HG02970 (cell line): ENCODE results near the gene CBR4.
"Not testable (repeated sequence)": the region's sequence is repeated elsewhere in the genome, so short reads cannot be mapped to it uniquely, and the experiment has no call there.

Source experiments
- ATAC-seq: cut with Tn5 transposase; IDR thresholded peaks from one replicate; pipeline ENCODE4 v1.9.1; 2021; ENCODE audit warnings: mild to moderate bottlenecking, moderate library complexity, moderate number of reproducible peaks; ENCODE audit not compliant: unreplicated experiment, low FRiP score

CBR4 gene

DNA sequence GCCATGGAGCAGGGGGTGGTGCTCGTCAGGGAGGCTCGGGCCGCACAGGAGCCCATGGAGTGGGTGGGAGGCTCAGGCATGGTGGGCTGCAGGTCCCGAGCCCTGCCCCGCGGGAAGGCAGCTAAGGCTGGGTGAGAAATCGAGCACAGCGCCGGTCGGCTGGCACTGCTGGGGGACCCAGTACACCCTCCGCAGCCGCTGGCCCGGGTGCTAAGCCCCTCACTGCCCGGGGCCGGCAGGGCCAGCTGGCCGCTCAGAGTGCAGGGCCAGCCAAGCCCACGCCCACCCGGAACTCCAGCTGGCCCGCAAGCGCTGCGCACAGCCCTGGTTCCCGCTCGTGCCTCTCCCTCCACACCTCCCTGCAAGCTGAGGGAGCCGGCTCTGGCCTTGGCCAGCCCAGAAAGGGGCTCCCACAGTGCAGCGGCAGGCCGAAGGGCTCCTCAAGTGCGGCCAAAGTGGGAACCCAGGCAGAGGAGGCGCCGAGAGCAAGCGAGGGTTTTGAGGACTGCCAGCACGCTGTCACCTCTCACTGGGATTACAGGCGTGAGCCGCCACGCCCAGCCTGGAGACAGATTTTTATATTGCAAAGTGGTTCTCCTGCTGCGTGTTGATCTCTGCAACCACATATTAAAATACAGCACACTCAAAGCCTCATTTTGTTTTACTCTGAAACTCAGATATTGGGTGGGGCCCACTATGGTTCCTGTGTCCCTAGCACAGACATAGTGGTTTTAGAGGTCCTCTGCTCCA lies 26.0 kb upstream of the CBR4 start:
- ATAC-seq, result not testable (repeated sequence)

DNA sequence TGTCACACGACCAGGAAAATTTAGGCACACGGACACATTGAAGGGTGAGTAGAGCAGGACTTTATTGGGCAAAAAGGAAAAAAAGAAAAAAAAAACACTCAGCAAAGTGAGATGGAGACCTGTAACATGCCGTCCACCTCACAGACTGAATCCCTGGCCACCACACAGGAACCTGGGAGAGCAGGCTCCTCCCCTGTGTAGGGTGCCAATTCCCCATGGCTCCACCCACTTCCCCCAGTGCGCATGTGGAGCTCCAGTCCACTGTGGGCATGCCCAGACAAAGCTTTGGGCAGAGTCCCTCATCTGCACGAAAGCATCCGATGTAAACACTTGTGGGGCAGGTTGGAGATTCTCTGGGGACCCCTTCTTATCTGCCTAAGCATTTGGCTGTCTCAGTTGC lies 23.6 kb upstream of the CBR4 start:
- ATAC-seq, result no peak

GRCh38 chr4:169032883-169033645 lies 23.0 kb upstream of the CBR4 start:
- ATAC-seq, result no peak

- ATAC-seq, result no peak
These were observed 22.1 kb upstream of the CBR4 start for GRCh38 chr4:169032194-169032593.

GRCh38 chr4:169031392-169031791 lies 21.3 kb upstream of the CBR4 start:
- no peak for ATAC-seq

GRCh38 chr4:169030562-169030982 lies 20.5 kb upstream of the CBR4 start:
- no peak for ATAC-seq

- no peak for ATAC-seq
These were observed 19.9 kb upstream of the CBR4 start for GRCh38 chr4:169029947-169030346.

DNA sequence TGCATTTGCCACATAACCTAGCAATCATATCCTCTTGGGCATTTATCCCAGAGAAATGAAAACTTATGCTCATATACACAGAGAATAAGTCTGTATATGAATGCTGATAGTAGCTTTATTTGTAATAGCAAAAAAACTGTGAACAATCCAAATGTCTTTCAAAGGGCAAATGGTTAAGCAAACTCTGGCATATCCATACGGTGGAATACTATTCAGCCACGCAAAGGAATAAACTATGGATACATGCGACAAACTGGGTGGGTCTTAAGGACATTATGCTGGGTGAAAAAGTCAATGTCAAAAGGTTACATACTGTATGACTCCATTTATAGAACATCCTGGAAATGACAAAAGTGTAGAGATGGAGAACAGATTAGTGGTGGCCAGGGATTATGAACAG lies 17.6 kb upstream of the CBR4 start:
- no peak for ATAC-seq

GRCh38 chr4:169025184-169025583 lies 15.1 kb upstream of the CBR4 start:
- no peak for ATAC-seq

DNA sequence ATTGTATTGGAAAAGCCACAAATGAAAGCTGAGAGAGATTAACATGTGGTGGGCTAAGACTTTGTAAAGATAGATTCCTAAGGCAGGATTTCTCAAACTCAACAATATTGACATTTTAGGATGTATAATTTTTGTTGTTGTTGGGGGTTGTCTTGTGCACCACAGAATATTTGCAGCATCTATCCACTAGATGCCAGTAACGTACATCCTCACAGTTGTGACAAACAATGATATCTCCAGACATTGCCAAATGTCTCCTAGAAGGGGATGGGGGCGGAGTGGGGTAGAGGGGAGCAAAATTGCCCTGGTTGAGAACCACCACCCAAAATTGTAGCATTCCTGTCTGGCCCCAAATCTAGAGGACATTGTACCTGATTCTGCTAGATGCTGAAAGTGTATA lies 14.7 kb upstream of the CBR4 start:
- peak; percentile 63 for ATAC-seq

GRCh38 chr4:169018406-169018805 lies 8.4 kb upstream of the CBR4 start:
- no peak for ATAC-seq

DNA sequence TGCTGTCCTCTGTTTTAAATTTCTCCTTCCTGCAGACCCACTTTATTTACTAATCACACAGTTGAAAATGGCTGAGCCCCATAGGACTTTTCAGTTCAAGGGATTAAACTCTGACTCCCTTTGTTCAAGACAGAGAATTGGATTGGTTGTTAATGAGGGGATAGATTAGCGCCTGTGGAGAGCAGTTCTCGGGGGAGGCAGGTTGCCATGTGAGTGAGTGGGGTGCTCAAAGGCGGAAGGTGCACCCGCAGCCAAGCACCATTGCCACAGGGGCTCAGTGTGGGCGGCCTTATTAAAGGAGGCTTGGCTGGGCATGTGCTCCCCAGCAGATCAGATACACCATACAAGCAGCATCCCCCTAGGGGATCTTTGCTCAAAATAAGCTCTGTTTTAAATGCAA lies 7.9 kb upstream of the CBR4 start:
- ATAC-seq, result no peak

- no peak for ATAC-seq
These were observed 5.2 kb upstream of the CBR4 start for GRCh38 chr4:169015186-169015623.

GRCh38 chr4:169014586-169014985 lies 4.5 kb upstream of the CBR4 start:
- no peak for ATAC-seq

DNA sequence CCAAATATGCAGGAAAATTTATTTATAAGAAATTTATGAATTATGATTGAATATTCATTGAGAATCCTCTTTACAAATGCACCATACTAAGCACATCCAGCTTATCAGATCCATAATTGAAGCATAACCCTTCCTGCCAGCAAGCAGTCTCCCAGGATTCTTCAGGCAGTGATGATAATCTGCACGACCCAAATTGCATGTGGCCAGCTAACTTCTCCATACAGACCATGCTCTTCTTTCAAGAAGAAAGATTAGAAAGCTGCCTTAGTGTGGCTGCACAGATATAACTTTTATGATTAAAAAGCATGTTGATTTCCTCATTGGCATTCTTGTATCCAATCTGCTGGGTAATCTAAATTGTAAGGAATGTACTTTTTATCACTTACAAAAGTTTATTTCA lies 3.3 kb upstream of the CBR4 start:
- ATAC-seq, result no peak

DNA sequence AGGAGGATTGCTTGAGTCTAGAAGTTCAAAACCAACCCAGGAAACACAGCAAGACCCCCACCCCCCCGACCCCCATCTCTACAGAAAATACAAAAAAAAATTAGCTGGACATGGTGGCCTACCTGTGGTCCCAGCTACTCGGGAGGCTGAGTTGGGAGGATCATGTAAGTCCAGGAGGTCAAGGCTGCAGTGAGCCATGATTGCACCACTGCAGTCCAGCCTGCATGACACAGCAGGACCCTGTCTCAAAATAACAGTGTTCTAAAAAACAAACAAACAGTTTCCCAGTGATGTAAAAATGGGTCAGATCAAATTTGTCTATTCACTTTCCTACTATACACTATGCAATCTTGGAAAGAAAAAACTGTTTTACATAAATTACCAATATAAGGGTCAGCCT lies 2.0 kb upstream of the CBR4 start:
- ATAC-seq, result no peak

DNA sequence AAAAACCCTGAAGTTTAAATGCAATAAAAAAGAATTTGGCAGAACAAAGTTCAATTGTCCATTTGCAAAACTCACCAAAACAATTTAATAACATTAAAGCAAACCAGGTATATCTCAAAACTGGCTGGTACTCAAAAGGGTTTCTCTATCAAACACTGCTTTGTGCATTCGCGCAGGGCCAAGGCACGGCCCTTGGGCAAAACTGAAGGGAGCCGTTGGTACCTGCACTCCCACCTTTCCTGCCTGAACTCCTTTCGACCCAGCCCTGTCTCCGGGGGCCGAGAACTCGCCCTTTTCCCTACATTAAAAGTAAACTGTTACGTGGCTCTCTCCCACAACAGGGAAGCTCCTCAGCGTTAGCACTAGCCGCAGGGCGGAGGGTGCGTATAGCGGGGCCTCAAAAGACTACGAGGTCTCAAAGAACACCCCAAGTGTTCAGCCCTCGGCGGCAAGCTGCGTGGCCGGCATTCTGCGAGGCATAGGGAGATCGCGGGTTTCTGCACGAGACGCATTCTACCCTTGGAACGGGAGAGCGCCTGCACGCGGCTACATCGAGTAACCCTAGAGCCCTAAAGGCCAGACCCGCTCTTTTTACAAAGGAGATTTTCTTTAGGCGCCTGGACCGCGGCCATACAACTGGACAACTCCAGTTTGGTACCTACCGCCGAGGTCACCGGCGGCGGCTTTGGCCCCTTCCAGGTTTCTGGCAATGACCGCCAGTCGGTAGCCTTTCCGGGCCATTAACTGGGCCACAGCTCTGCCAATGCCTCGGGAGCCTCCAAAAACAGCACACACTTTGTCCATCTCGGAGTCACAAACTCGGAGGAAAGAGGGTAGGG lies 550 bp downstream of the CBR4 start:
- peak; percentile 22 for ATAC-seq

- ATAC-seq, result no peak
These were observed 4.5 kb downstream of the CBR4 start for GRCh38 chr4:169005453-169006099.

GRCh38 chr4:169000315-169000714 lies 9.7 kb downstream of the CBR4 start:
- ATAC-seq, result no peak

- no peak for ATAC-seq
These were observed 10.2 kb downstream of the CBR4 start for GRCh38 chr4:168999809-169000208.

- no peak for ATAC-seq
These were observed 11.5 kb downstream of the CBR4 start for GRCh38 chr4:168998596-168998995.
